Dedifferentiated amniotic fluid mesenchymal stem cell (primary cell): ENCODE data around the gene SRRM2.

Source experiments
- DNase-seq: peaks from one replicate; pipeline ENCODE4 v3.0.0-alpha.2; 2016; ENCODE audit errors: extremely low spot score

The SRRM2 gene

DNA sequence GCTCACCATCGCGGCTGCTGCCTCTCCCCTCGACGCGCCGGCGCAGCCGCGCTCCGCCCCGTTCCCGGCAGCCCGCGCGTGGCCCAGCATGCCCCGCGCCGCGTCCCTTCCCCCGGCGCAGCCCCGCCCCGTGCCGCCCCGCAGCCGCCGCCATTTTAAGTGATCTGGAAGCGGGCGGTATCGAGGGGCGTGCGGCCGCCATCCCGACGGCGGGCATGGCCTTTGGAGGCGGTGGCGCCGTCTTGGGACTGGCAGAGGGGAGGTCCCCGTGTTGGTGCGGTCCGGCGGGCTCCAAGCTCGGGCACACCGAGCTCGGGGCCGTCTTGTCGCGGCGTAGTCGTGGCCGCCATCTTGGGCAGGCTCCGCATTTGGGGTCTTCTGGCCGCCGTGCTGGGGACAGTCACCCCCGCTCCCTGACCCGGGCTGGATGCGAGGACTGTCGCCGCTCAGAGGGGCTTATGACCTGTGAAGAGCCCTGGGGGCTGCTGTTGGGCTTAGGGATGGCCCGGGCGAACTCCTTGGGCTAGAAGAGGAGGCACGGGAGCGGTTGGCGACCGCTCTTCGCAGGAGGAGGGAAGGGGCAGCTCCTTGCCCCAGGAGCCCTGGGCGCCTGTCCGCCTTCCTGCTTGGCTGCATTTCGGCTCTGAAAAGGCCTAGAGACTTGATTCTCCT, 24.9 kb downstream of the SRRM2 start, which contains the start of gene ELOB:
TSS of gene ELOB (minus strand) at position 50 of the 672 bp plus-strand sequence. CDS start at position 9, 41 bp downstream.
- DNase-seq, result peak; percentile 63

GRCh38 chr16:2777903-2778629, 25.6 kb downstream of the SRRM2 start:
- DNase-seq, result no peak

DNA sequence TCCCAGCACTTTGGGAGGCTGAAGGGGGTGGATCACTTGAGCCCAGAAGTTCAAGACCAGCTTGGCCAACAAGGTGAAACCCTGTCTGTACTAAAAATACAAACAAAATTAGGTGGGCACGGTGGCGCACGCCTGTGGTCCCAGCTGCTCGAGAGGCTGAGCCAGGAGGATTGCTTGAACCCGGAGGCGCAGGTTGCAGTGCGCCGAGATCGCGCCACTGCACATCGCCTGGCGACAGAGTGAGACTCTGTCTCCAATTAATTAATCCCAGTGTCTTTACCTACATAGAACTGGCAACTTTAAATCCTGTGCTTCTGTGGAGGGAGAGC, 26.2 kb downstream of the SRRM2 start:
- DNase-seq, result no peak

GRCh38 chr16:2779151-2779920, 26.9 kb downstream of the SRRM2 start:
- DNase-seq, result no peak

DNA sequence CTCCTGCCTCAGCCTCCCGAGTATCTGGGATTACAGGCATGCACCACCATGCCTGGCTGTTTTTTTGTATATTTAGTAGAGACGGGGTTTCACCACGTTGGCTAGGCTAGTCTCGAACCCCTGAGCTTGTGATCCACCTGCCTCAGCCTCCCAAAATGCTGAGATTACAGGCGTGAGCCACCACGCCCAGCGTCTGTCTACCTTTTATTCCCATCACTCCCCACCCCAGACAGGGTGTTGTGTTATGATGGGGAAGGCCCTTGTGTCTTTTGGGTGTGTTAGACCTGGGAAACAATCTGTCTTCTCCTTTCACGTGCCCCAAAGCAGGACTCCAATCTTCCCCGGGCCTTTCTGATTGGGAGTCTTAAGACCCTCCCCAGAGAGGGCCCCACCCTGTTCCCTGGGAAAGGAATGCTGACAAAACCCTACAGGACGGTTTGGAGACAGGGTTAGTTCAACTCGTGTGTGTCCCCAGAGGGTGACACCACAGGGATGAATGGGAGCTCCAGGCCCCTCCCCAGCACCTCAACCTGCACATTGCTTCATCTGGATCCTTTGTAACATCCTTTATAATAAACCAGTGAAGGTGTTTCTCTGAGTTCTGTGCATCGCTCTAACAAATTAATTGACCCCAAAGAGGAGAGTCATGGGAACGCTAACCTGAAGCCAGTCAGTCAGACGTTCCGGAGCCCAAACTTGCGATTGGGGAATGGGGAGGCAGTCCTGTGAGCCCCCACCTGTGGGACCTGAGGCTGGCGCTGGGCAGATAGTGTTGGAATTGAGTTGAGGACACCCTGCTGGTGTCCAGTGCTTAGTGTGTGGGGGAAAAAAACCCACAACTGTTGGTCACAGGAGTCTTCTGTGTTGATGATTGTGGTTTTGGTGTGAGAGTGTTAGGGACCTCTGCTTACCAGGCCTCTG, 27.8 kb downstream of the SRRM2 start:
- no peak for DNase-seq

DNA sequence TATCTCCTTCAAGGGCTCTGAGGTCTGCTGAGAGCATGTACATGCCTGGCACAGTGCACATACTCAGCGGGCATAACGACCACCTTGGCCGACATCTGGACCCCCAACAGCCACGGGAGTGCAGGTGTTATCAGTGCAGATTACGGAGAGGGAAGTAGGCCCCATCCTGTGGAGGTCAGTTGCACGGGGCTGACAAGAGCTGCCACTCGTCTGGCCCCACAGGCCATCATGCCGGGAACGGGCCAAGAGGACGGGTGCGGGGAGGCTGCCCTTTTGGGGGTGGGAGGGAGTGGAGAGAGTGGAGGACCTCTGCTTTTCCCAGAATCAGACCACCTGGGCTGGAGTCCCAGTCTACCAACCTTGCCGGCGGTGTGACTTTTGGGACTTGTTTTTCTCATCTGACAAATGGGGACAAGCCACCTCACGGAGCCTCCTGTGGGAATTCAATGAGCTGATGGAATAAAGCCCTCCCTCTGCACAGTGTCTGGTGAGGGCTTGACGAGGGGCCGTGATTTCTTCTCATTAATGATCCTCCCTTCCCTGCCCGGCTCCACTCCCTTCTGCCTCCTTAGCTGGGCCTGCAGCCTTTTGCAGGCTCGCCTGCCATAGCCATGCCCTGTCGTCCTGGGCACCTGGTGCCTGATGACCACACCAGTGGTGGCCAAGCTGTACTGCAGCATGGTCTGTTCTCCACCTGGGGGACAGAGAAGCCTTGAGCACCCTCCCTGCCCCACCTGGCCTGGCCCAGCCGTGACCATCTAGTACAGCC, 30.3 kb downstream of the SRRM2 start:
- DNase-seq, result no peak

DNA sequence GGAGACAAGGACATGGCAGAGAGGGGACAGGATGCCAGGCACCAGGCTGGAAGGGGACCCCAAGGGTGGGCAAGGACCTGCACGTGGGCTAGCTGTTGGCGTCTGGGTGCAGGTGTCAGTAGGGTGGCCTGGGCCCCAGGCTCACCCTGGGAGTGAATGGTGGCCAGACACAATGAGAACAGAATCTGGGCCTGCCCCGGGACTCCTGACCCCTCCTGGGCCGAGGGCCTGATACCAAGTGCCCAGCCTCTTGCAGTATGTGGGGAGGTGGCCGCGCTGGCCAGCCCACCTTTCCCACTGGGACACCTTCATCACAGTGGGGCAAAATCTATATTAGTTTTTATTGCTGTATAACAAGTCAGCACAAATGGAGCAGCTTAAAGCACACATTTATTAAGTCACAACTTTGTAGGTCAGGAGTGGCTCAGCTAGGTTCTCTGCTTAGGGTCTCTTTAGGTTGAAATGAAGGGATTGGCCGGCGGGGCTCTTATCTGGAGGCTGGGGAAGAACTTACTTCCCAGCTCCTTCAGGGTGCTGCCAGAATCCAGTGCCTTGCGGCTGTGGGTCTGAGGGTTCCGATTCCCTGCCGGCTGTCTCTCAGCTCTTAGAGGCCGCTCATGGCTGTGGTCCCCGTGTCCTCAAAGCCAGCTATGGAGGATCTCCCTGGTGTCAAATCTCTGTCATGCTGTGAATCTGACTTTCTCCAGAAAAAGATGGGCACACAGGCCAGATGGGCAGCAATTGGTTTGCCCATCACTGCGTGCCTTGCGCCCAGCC, 31.3 kb downstream of the SRRM2 start:
- no peak for DNase-seq

- DNase-seq, result no peak
Measured at GRCh38 chr16:2784358-2785100, 32.1 kb downstream of the SRRM2 start.

- no peak for DNase-seq
Measured at GRCh38 chr16:2785101-2785991, 32.9 kb downstream of the SRRM2 start.

- no peak for DNase-seq
Measured at GRCh38 chr16:2786061-2786825, 33.8 kb downstream of the SRRM2 start.

DNA sequence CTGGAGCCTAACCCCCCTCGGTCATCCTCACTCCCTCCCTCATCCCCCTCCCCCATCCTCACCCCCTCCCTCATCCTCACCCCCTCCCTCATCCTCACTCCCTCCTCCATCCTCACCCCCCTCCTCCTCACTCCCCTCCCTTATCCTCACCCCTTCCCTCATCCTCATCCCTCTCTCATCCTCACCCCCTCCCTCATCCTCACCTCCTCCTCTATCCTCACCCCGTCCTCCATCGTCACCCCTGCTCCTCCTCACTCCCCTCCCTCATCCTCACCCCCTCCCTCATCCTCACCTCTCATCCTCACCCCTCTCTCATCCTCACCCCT, 34.4 kb downstream of the SRRM2 start:
- no peak for DNase-seq

GRCh38 chr16:2787406-2787805, 35.0 kb downstream of the SRRM2 start, which contains the start of gene PRSS33:
PRSS33 (minus strand) TSS chr16:2787560; CDS start chr16:2786547, 1,013 bp downstream.
- no peak for DNase-seq

DNA sequence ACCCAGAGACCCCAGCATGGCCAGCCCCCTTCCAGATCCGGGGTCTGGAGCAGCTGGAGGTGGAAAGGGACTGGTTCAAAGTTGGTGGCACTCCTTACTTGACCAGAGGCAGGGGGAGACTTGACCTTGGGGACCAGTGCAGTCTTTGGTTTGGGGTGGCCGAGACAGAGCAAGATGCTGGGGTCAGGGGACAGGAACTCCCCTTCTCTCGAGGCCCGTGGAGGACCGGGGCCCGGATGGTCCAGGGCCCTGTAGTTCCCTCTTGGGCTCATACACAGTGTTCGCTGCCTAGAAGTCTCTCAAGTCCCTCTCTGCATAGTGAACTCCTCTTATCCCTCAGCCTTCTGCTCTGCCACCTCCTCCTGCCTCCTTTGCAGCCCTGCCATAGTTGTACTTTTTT, 35.5 kb downstream of the SRRM2 start:
- no peak for DNase-seq

- no peak for DNase-seq
Measured at GRCh38 chr16:2790631-2791030, 38.2 kb downstream of the SRRM2 start.

DNA sequence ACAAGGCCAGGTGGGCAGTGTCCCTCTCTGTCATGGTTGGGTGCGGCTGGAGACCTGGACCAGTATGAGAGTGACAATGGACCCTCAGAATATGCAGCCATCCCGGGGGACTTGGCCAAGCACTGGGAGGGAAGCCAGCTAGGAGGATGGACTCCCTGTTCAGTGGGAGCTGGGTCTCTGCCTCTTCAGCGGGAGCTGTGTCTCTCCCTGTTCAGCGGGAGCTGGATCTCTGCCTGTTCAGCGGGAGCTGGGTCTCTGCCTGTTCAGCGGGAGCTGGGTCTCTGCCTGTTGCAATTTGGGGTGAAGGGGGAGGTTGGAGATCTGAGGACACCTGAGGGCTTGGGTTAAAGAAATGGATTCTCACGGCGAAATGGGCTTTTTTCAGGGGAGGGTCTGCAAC, 38.7 kb downstream of the SRRM2 start:
- no peak for DNase-seq

DNA sequence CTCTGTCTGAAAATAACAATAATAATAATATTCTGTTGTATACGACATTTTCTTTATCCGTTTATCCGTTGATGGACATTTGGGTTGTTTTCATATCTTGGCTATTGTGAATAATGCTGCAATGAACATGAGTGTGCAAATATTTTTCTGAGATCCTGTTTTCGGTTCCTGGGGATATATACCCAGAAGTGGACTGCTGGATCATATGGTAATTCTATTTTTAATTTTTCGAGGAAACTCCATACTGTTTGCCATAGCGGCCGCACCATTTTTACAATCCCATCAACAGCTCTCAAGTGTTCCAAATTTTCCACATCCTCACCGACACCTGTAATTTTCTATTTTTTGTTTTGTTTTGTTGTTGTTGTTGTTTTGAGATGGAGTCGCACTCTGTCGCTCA, 40.5 kb downstream of the SRRM2 start:
- DNase-seq, result no peak

DNA sequence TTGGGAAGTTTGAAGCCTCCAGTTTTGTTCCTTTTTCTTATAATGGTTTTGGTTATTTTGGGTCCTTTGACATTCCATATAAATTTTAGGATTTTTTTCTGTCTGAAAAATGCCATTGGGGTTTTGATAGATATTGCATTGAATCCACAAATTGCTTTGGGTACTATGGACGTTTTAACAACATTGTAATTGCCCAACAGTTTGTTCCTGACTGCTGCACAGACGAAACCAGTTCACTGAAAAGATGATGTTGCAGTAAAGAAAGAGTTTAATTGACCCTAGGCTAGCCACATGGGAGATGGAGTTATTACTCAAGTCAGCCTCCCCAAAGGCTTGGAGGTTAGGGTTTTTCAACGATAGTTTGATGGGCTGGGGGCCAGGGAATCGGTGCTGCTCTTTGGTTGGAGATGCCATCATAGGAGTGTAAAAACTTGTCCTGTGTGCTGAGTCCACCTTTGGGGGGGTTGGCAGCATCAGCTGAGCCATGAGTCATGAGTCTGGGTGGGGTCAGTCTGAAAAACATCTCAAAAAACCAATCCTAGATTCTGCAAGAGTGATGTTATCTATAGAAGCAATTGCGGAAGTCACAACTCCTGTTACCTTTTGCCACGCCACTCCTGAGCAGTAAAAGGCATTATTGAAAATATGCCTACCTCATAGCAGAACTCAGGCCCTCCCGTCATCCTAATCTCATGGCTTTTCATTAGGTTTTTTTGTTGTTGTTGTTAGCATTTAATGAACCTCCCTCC, 43.1 kb downstream of the SRRM2 start:
- DNase-seq, result no peak
